HG03432 (cell line): ENCODE data around the gene DAB1.

Source experiments
- ATAC-seq: cut with Tn5 transposase; IDR thresholded peaks from one replicate; pipeline ENCODE4 v1.9.1; 2021; ENCODE audit warnings: mild to moderate bottlenecking, moderate library complexity; ENCODE audit not compliant: unreplicated experiment

DAB1 gene

DNA sequence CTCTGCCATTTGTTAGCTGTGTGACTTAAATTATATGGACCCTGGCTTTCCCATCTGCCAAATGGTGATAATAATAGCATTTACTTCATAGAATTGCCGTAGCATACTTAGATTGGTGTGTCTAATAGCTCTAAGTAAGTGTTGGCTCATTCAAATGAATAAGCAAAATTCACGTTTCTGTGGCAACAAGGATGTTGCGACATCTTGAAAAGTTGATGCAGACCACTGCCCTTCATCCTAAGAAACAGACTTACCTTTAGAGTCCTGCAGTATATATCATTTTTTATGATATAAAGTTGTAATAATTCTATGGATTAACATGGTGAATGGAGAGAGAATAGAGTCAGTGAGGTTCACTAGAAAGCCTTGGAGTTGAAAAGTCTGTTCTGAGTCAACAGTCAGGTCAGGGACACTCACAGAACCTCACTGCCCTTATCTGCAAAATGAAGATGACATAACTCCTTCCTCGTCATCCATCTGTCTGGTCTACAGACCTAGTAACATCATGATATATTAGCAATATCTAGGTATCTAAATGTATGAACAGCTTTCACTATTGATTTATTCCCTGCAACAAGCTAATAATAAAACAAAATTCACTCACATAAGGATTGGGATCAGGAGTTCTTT lies 290.8 kb downstream of the DAB1 start:
- ATAC-seq: no peak

DNA sequence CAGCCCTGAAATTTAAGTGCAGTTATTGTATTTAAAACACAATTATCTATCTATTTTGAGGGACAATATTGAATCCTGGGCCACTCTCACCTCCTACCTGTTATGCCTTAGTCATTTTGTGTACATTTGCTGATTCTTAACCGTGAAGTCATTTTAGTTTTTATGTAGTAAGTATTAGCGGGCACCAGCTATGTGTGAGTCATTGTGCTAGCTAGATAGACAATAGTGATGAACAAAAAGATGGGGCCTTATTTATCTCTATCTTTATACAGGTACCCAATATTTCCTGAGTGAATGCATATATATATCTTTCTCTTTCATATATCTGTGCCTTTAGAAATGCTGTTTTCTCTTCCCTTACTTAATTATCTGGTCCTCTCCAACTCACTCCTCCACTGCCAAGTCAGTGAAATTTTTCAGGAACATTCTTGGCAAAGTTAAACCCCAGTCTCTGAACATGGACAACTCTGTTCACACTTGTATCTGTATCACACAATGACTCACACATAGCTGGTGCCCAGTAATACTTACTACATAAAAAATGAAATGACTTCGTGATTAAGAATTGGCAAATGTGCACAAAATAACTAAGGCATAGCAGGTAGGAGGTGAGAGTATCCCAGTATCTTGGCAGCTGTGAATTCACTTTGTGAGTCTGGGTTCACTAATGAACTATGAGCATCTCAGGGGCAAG lies 292.0 kb downstream of the DAB1 start:
- no peak for ATAC-seq

DNA sequence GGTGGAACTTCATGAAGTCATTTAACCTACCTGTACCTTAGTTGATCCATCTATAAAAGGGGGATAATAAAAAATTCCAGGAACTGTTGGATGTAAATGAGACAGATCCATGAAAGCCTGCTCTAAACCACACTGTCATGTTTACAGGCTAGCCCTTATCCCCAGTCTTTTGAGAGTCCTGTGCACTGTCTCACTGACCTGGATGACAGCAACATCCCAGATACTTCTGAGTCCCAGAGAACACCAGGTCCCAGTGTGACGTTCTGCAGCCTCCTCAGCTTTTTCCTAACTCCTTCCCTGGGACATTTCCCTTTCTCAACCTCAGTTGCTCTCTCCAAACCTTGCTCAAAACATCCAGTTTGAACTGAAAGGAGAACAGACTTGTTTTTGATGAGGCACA lies 292.6 kb downstream of the DAB1 start:
- ATAC-seq: no peak

DNA sequence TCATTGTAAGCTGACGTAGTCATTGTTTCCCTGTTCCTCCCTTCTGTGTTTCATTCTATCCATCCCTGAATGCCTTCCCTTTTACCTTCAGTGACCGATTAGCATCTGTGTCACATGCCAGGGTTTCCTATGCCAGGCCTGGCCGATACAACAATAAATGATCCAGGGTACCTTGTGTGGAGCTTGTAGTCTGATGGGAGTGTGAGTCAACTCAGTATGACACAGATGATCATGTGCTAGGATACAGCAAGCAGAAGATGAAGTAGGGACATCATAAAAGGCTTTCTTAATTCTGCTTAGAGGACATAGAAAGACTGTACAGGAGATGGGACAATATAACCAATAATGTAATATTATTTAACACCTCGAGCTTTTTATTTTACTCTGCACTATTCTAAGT lies 294.0 kb downstream of the DAB1 start:
- no peak for ATAC-seq

DNA sequence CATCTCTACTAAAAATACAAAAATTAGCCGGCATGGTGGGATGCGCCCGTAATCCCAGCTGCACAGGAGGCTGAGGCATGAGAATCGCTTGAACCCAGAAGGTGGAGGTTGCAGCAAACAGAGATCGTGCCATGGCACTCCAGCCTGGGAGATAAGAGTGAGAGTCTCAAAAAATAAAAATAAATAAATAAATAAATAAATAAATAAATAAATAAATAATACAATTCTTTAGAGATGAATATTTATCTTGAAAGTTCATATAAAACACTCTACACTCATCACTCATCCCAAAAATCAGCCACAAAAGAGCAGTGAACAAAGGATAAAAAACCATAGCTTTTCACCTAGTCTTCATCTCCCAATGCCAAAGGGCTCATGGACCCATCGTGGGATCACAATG lies 295.9 kb downstream of the DAB1 start:
- no peak for ATAC-seq

DNA sequence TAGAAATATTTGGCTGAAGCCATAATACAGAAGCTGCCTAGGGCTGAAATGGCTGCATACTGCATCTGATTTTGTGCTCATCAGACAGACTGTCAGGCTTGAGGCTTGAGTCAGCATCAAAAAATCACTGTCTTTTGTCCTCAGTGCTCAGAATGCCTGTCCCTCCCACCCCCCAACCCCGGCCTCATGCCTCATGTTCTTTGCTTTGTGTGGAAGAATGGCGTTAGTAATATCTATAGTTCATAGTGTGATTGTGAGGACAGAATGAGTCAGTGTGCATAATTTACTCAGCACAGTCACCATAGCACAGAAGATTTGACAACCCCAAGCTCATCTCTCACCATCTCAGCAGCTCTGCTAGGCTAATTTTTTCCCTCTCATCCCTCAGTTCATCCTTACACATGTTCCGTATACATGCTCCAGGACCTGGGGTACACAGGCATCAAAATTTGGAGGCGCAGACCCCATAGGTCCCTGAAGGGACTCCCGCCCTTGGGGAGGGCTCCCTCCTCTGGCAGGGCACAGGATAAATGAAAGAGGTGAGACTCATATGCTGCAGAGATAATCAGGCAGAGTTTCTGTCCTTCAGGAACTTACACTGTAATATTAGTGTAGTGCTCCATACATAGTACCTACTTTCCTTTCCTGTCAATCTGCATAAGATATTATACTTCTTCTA lies 299.0 kb downstream of the DAB1 start:
- ATAC-seq: peak; percentile 86

DNA sequence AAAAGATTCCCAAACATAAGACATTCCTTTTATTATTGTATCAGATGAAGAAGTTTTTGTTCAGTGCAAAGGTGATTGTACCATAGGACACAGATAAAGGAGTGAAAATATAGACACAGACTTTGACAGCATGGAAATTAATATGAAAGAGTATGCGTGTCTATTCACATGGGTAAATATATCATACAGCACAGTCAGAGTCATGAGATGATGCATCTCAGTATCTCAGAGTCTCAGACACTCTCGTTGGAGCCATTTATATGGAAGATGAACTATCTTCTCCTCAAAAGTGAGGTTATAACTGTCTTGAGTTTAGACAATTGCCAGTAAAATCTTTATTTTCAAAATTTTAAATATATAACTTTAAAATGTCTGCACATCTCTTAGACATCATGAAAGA lies 299.7 kb downstream of the DAB1 start:
- ATAC-seq: no peak

DNA sequence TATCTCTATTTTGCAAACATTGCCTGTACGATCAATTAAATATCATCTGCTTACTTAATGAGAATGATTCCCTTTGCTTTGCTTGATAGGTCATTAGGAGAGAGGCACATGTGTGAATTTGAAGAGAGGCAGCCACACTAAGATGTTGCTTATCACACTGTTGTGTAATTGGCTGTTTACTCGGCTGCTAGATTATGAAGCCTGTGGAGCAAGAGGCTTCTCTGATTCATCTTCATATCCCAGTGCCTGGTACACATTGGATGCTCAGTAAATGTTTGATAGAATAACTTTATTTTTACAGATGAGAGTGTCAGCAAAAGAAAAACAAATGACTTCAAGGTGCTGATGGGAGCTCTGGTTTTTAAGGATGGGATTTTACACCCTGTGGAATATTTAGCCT lies 301.8 kb downstream of the DAB1 start:
- no peak for ATAC-seq

DNA sequence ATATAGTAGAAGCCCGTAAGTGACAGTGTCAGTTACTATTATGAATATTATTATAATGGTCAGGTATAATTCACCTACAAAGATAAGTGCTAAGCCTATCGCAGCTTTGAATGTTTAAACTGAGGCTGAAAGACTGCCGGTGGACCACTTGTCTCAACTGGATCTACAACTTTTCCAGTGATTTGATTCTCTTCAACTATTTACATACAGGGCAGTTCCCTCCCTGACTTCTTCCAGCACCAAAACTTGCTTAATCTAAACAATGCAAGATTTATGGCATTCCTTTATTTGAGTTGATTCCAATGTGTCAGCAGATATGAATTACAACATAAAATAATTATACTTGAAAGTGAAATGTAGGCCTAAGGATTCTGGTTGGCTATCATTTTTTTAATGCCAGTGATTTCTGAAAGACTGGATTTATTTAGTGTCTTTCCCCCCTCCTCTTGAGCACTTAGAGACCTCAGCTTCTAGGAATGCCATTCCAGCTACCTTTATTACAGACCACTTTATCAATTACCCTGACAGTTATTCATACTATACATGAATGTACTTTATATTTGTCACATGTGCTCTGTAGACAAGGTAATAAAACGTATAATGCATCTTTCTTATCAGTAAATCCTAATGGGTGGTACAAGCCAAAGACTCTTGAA lies 304.8 kb downstream of the DAB1 start:
- ATAC-seq: no peak

DNA sequence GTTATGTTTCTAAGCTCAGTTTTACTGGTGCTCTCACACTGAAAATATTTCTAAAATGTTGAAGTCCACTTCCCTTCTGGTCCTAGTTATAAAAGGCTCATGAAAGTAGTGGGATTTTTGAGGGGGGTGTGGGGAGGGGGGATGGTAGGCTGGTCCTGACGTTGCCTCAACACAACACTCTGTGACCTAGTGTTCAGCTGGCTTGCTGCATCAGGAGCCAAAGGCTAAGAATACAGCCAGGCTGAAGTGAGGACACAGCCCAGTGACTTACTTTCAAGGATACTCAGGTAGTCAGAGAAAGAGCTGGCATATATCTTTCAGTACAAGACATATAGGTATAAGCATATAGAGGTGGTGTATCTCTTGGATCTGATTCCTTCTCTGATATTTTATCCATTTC lies 306.1 kb downstream of the DAB1 start:
- no peak for ATAC-seq

DNA sequence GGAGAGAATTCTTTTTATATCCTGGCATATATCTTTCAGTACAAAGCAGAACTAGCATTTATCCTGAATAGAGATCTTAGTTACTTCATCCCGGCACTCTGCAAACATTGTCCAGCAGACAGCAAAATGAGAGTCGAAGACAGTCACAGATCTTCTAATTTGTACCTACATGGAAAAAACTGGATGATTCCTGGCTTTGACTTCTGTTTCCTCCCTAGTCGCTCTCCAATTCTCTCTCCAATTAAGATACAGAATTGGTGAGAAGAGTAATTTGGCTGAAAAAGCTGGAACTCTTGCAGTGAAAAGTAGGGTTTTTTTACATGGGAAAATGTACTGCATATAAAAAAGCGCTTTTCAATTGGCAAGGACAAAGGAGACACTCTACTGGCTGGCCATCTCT lies 307.0 kb downstream of the DAB1 start:
- no peak for ATAC-seq

DNA sequence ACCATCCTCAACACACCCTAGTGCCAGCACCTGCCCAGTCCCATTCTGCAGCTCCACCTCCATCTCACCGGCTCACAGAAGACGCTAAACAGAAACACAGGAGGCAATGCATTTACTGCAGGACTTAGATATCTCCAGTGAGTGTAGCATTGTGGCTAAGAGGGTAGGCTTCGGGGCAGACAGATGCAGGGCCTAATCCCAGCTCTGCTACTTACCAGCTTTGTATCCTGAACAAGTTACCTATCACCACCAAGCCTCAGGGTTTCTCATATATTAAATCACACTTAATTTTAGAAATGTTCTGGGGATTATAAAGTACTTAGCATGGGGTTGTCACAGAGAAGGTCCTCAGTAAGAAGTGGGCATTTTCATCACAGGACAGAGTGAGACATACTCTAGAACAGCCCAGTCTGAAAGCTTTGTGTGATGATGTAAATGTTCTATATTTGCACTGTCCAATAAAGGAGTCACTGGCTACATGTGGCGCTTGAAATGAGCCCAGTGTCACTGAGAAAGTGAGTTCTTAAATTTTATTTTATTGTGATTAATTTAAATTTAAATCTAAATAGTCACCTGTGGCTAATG lies 308.7 kb downstream of the DAB1 start:
- ATAC-seq: no peak

DNA sequence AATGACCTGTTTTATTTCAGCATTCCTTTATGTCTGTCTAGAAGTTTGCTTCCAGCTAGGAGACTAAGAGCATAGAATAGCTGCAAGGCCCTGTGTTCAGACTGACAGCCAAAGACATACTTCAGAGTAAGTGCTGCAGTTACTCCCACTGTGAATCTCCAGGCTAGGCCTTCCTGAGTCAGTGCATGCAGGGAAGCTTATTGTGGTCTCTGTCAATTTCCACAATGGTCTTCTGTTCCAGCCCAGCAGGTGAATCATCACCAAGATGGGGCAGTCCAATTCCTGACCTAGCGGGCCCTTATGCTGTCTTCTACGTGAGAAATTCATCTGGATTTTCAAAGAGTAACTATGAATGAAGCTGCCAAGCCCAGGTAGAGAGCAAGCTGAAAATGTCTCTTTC lies 311.7 kb downstream of the DAB1 start:
- ATAC-seq: no peak

DNA sequence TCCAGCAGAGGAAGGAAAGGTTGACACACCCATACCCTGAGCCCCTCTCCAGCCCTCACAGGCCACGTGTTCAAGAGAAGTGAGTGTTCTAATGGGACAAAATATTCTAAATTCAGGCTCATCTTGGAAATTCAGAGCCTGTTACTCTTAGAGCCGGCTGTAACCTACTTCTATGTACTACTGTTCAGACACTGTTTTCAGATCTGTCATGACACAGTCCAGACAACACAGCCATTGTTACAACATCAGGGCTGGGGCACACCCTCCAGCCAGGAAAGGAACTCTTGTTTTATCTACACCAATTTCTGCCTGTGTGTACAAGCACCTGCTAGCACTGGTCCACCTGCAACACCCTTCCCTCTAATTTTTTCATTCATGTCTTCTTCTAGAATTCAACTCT lies 312.7 kb downstream of the DAB1 start:
- ATAC-seq: no peak

DNA sequence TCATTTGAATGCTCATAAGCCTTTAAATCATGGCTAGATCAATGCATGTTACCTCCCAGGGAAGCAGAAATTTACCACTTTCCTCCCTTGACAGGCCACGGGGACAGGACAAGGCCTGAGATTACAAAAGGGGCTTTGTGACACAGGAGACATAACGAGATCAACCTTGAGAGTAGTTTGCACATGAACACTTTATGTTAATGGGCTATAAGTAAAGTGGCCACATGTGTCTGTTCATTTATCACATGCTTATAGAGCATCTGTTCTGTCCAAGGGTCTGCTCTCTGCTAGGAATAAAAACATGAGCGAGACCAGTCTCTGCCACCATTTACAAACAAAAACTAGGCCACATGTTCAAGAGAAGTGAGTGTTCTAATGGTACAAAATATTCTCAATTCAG lies 314.0 kb downstream of the DAB1 start:
- ATAC-seq: no peak

DNA sequence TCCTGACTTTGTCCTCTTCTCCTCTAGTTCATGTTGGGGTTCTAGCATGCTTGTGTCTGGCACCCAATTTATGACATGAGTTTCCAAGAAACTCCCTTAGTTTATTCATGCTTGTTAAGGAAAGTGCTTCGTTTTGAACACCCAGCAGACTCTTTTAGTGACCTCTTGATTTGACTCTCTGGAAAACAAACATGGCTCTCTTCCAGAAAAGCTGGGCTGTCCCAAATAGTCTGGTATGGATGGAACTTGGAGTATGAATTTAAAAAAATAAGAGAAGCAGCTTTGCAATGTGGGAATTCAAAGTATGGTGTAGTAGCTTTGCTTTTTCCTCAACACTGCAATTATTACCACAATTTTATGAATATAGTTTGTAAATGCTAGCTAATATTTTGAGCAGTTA lies 314.6 kb downstream of the DAB1 start:
- ATAC-seq: no peak

DNA sequence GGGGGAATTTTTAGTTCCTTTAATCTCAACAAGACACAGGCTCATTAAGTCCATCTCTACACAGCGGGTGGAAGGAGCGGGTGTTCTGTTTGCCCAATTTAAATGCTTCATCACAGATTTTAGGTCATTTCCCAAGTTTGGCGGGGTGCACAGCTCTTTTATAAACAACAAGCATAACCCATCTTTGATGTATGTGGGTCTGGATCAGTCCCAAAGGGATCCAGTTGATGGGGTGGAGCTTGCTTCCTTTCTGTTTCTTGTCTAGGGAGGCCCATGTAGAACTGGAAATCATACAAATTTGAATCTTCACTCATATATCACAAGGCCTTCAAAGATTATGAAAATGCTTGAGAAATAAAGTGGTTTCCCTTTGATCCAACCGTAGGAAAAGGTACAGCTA lies 317.6 kb downstream of the DAB1 start:
- no peak for ATAC-seq

DNA sequence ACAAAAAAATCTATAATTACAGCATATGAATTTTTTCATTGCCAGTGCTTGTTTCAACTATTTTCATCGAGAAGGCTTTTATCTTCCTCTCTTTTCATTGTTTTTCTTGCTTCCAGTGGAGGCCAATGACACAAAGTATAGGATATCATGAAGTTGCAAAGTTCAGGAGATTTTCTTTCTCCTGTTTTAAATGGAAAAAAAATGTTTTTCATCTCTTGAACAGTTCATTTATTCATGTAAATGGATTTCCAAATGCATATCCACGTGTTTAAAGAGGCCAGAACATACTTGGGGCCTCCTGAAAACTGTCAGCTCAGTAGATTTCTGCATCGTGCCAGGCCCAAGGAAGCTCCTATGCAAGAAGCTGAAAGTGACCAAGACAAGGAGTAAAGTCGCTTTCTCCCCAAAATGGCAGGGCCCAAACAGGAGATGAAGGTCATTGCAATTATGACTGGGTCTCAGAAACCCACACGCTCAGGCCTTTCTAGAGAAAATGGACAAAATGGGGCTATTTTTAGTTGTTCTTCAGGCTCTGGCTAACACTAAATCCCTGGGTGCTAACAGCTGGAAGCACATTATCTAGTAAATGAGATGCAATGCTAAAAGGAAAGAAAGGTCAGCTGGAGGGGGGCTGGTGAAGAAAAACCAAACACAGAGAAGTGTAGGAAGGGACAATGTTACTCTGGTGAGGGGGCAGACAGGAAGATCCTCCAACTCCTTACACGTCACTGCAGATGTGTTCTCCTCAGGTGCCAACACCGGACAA lies 321.1 kb downstream of the DAB1 start:
- no peak for ATAC-seq

DNA sequence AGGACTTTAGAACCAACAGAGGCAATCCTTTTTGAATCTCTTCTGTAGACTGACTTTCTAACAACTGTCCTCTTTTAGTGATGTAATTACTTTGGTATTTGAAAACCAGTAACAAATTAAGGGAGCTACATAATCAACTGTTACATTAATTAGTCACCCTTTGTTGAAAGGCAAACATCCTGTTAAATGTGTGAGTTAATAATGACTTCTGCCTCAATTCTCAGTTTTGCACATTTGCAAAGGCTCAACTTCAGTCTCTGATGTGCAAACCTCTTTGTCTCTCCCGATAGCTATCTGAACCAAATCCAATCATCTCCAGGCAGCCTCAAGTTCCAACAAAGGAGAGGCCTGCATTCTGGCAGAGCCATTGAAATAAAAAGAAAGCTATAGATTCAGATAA lies 322.7 kb downstream of the DAB1 start:
- ATAC-seq: no peak

DNA sequence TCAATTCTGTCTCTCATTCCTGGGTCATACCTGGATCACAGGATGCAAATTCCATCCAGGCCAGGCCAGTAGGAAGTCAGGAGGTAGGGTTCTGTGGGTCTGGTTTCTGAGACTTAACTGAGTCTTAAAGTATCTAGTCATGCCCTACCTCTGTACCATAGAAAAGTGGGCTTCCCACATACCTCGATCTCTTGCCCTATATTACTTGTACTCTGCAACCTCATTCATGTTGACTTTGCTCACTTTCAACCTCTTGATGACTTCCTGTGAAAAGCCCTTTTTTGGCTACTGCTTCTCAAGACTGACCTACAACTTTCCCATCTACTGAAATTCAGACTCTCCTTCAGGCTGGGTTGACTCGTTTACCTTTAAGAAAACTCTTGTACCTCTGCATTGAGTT lies 329.1 kb downstream of the DAB1 start:
- no peak for ATAC-seq

DNA sequence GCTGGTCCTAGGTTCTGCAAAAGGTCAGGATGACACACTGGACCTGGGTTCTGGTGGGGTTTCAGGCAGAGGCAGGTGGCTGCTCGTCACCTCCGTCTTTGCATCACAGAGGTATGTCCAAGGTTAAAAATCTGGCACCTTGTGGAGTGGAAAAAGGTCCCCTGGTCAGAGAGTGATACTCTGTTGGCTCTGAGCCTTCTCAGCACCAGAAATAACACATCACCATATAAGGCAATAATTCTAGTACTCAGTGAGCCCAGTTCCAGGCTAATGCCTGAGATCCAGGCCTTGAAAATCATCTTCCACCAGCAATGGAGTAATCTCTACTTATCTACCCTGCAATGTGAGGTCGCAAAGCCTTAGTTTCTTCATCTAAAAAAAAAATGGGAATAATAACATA lies 330.7 kb downstream of the DAB1 start:
- no peak for ATAC-seq
